GM03348 (cell line): ENCODE measurements around the gene PSMC4.

ENCODE experiments used
- DNase-seq: peaks from one replicate; pipeline ENCODE4 v3.0.0; 2012; ENCODE audit warnings: low spot score

The PSMC4 gene

GRCh38 chr19:39970675-39971379 is at the start of gene PSMC4:
Gene PSMC4 (plus strand): TSS chr19:39971165. CDS start chr19:39971203, 38 bp downstream.
- DNase-seq, result peak; percentile 99

GRCh38 chr19:39923862-39924261 is 47.1 kb upstream of the PSMC4 start:
- DNase-seq, result no peak

- DNase-seq, result no peak
These were observed 46.6 kb upstream of the PSMC4 start for GRCh38 chr19:39924389-39924788.

- DNase-seq, result no peak
These were observed 46.0 kb upstream of the PSMC4 start for GRCh38 chr19:39924952-39925351.

GRCh38 chr19:39926170-39926760 is 44.7 kb upstream of the PSMC4 start:
- DNase-seq, result no peak

- no peak for DNase-seq
These were observed 43.9 kb upstream of the PSMC4 start for GRCh38 chr19:39927076-39927475.

GRCh38 chr19:39927524-39928356 is 43.2 kb upstream of the PSMC4 start:
- DNase-seq, result no peak

- no peak for DNase-seq
These were observed 42.6 kb upstream of the PSMC4 start for GRCh38 chr19:39928357-39928725.

GRCh38 chr19:39929750-39930149 is 41.2 kb upstream of the PSMC4 start:
- DNase-seq, result no peak

- no peak for DNase-seq
These were observed 36.2 kb upstream of the PSMC4 start, which contains the start of gene FCGBP for GRCh38 chr19:39934584-39935363. Gene FCGBP (minus strand): TSS chr19:39934634.

GRCh38 chr19:39935364-39935661 is 35.7 kb upstream of the PSMC4 start:
- no peak for DNase-seq

GRCh38 chr19:39936020-39936419 is 34.9 kb upstream of the PSMC4 start:
- DNase-seq, result no peak

- DNase-seq, result no peak
These were observed 34.3 kb upstream of the PSMC4 start for GRCh38 chr19:39936622-39937021.

GRCh38 chr19:39937094-39937720 is 33.8 kb upstream of the PSMC4 start:
- no peak for DNase-seq

GRCh38 chr19:39937787-39938186 is 33.2 kb upstream of the PSMC4 start:
- no peak for DNase-seq

- DNase-seq, result no peak
These were observed 31.4 kb upstream of the PSMC4 start for GRCh38 chr19:39939556-39939955.

GRCh38 chr19:39940221-39940833 is 30.6 kb upstream of the PSMC4 start:
- DNase-seq, result no peak

- DNase-seq, result no peak
These were observed 29.8 kb upstream of the PSMC4 start for GRCh38 chr19:39941151-39941550.

- DNase-seq, result no peak
These were observed 29.2 kb upstream of the PSMC4 start for GRCh38 chr19:39941615-39942365.

GRCh38 chr19:39942366-39942730 is 28.6 kb upstream of the PSMC4 start:
- no peak for DNase-seq

- DNase-seq, result no peak
These were observed 27.4 kb upstream of the PSMC4 start for GRCh38 chr19:39943586-39943985.
